Glutamatergic neuron (in vitro differentiated cells): Measurements from ENCODE around the gene RNF141. TPM values are rescaled to one million over a fixed set of nuclear protein-coding genes. Genes with fewer than 3 reads are reported as not detected.

Experiments
- DNase-seq: peaks from one replicate; pipeline ENCODE4 v3.0.0; 2022
- H3K27ac Mint-ChIP-seq: one replicate; pipeline ENCODE4 v1.8.0; 2020; ENCODE audit warnings: mild to moderate bottlenecking, mixed read lengths, inconsistent platforms; ENCODE audit not compliant: unreplicated experiment
- H3K27me3 Mint-ChIP-seq: one replicate; pipeline ENCODE4 v1.8.0; 2020; ENCODE audit warnings: mild to moderate bottlenecking, moderate library complexity, mixed read lengths, inconsistent platforms; ENCODE audit not compliant: unreplicated experiment
- H3K36me3 Mint-ChIP-seq: one replicate; pipeline ENCODE4 v1.8.0; 2020; ENCODE audit warnings: mild to moderate bottlenecking, mixed read lengths, inconsistent platforms; ENCODE audit not compliant: unreplicated experiment
- H3K4me1 Mint-ChIP-seq: one replicate; pipeline ENCODE4 v1.8.0; 2020; ENCODE audit warnings: mild to moderate bottlenecking, low read depth, mixed read lengths, inconsistent platforms; ENCODE audit not compliant: unreplicated experiment
- H3K4me3 Mint-ChIP-seq: one replicate; pipeline ENCODE4 v1.8.0; 2020; ENCODE audit warnings: mild to moderate bottlenecking, mixed read lengths, inconsistent platforms; ENCODE audit not compliant: unreplicated experiment
- H3K9me3 Mint-ChIP-seq: one replicate; pipeline ENCODE4 v1.8.0; 2020; ENCODE audit warnings: mild to moderate bottlenecking, moderate library complexity, mixed read lengths, inconsistent platforms; ENCODE audit not compliant: unreplicated experiment
- CTCF ChIP-seq: fragments of 200-600 bp; sonication (generic); IDR thresholded peaks from one replicate; pipeline ENCODE4 v1.5.0; 2021; ENCODE audit not compliant: partially characterized antibody, unreplicated experiment
- total RNA-seq: library from RNA; stranded (reverse); fragmentation: NEBNext Ultra II Directional; extraction: Animal tissue kit (Norgen Biotek cat#: 25700); gene quantifications from one replicate; pipeline ENCODE4 v1.2.1, GENCODE V29; 2021; ENCODE audit not compliant: unreplicated experiment

RNF141 gene
- total RNA-seq, 1 donor from 2014 or later = 14.2 TPM

- H3K4me3 Mint-ChIP-seq = no peak overlapping the region
- TF ChIP-seq CTCF = no peak
- no peak overlapping the region for H3K27ac Mint-ChIP-seq
- no peaks in the 10 kb centered on the region for H3K27me3 Mint-ChIP-seq
- DNase-seq = no peak
- H3K4me1 Mint-ChIP-seq = no peaks in the 10 kb centered on the region
- no peaks in the 10 kb centered on the region for H3K9me3 Mint-ChIP-seq
- no peaks in the 10 kb centered on the region for H3K36me3 Mint-ChIP-seq
Measured at GRCh38 chr11:10528121-10528520, 12.9 kb downstream of the RNF141 start.

DNA sequence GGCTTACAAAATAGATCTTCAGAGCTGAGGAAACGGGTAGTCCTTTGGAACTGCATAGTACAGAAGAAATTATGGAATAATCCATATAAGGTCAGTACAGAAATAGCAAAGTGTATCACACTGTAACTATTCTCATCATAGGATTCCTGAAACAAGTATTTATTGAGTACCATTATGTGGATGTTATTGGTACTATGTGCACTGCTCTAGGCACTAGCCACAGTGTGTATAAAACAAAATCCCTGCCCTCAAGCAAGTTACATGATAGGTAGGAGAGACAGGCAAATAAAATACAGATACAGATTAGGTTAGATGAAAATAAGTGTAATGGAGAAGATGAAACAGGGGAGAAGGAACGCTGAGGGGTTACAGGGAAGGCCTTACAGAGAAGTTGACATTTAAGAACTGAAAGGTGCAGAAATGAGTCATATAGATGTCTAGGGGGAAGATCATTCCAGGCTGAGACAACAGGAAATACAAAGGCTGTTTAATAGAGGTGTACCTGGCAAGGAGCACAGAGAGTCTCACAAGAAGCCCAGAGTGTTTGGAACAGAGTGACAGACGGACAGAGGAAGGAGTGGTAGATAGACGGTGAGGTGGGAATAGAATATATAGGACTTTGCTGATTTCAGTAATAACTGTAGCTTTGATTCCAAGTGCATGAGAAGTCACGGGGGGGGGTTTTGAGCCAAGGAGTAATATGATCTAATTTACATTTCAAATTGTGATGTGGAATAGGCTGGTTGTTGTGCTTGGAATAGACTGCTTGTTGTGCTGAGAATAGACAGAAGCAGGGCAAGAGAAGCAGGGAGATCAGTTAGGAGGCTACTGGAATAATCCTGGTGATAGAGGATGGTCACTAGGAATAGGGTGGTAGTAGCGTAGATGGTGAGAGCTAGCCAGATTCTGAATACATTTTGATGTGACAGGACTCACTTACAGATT, 13.7 kb downstream of the RNF141 start:
- TF ChIP-seq CTCF = no peak
- H3K27me3 Mint-ChIP-seq = no peaks in the 10 kb centered on the region
- H3K36me3 Mint-ChIP-seq = no peaks in the 10 kb centered on the region
- no peak for DNase-seq
- no peaks in the 10 kb centered on the region for H3K4me1 Mint-ChIP-seq
- H3K4me3 Mint-ChIP-seq = no peak overlapping the region
- no peaks in the 10 kb centered on the region for H3K9me3 Mint-ChIP-seq
- no peak overlapping the region for H3K27ac Mint-ChIP-seq

DNA sequence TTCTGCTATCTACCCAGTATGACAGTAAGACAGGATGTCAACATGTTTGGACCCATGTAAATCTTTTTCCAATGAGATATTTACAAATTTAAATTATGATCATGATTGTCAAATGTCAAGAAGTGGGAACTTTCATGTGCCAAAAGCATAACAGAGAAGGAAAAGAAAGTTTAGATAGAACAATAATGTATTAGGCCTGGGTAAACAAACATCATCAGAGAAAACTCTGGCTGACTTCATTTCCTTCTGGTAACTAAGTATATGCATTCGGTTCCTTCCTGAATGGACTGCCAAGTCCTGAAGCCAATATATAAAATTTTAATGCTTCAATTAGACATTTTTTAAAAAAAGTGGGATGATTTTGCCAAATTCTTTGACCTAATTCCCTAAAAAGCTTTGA, 16.5 kb downstream of the RNF141 start:
- H3K27ac Mint-ChIP-seq = no peak overlapping the region
- no peak overlapping the region for H3K4me3 Mint-ChIP-seq
- H3K9me3 Mint-ChIP-seq = no peaks in the 10 kb centered on the region
- H3K27me3 Mint-ChIP-seq = no peaks in the 10 kb centered on the region
- H3K4me1 Mint-ChIP-seq = no peaks in the 10 kb centered on the region
- no peak for DNase-seq
- no peak for TF ChIP-seq CTCF
- H3K36me3 Mint-ChIP-seq = no peaks in the 10 kb centered on the region

DNA sequence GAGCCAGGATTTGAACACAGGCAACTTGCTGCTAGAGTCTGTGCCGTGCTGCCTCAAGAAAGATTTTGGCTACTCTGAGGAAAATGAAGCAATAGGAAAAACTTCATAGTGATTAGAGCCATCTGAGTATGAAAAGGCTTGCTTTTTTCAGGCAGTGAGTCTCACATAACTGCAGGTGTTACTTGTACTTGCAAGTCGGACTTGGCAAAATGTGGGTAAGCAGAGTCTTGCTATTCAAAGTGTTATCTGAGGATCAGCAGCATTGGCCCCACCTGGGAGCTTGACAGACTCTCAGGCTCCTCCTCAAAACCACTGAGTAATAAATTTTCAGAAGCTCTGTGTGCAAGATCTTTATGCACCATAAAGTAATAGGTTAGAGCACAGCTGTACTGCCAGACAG, 18.1 kb downstream of the RNF141 start:
- H3K27ac Mint-ChIP-seq = no peak overlapping the region
- H3K36me3 Mint-ChIP-seq = no peaks in the 10 kb centered on the region
- no peaks in the 10 kb centered on the region for H3K27me3 Mint-ChIP-seq
- no peak for TF ChIP-seq CTCF
- H3K4me3 Mint-ChIP-seq = no peak overlapping the region
- H3K4me1 Mint-ChIP-seq = no peaks in the 10 kb centered on the region
- DNase-seq = no peak
- H3K9me3 Mint-ChIP-seq = no peaks in the 10 kb centered on the region

GRCh38 chr11:10522276-10522675, 18.7 kb downstream of the RNF141 start:
- Mint-ChIP-seq H3K9me3 (no peaks in the 10 kb centered on the region), H3K4me1 (no peaks in the 10 kb centered on the region), H3K36me3 (no peaks in the 10 kb centered on the region), H3K27me3 (no peaks in the 10 kb centered on the region), H3K27ac (no peak overlapping the region), H3K4me3 (no peak overlapping the region)
- DNase-seq = no peak
- no peak for TF ChIP-seq CTCF
